Suppressor macrophage (primary cell): ENCODE measurements around the gene PCNX3.
"Not testable (repeated sequence)": the region's sequence is repeated elsewhere in the genome, so short reads cannot be mapped to it uniquely, and the experiment has no call there.

Experiments used
- DNase-seq, 4 experiments: peaks; one replicate each; pipeline ENCODE4 v3.0.0-alpha.2; 2020 to 2022

Gene PCNX3

DNA sequence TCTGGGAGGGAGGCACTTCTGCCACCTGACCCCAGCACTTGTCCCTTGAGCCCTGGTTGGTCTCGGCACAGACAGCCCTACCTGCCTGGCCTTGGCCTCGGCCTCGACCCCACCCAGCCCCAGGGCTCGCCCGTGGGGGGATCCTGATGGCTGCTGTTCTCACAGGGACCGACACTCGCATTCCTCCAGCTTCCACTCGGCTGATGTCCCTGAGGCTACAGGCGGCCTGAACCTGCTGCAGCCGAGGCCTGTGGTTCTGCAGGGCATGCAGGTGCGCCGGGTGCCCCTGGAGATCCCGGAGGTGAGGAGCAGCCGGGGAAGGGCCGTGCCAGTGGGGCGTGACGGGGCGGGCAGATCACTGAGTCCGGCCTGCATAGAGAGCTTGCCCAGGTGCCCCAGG lies 5.1 kb downstream of the PCNX3 start:
- no peak for DNase-seq

DNA sequence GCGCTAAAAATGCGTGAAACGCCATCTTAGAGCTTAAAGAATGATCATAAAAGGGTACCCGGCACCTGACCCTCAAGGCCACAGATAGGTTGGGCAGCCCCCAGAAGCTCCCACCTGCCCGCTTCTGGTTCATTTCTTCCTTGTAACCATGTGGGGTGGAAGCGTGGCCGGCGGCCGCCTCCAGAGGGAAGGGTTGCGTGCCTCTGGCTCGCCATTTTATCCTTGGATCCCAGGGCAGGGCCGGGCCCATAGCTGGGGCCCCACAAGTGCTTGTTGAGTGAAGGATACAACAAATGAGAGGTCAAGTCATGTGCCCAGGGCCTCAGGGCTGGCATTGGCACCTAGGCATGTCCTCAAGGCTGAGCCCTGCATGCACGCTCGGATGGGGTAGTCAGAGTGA lies 5.9 kb downstream of the PCNX3 start:
- DNase-seq, result no peak

DNA sequence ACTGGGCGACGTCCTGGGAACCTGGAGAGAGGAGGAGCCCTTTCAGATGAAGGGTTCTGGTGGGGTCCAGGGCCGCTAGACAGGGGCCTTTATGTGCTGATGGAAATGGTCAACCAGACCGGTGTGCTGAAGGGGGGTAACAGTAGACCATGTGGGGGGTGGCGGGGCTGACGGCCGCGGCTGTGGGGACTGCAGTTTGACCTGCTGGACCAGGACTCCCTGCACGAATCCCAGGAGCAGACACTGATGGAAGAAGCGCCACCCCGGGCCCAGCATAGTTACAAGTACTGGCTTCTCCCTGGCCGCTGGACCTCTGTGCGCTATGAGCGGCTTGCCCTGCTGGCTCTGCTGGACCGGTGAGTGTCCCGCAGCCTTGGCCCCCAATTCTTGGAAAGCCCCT lies 6.4 kb downstream of the PCNX3 start:
- no peak for DNase-seq

DNA sequence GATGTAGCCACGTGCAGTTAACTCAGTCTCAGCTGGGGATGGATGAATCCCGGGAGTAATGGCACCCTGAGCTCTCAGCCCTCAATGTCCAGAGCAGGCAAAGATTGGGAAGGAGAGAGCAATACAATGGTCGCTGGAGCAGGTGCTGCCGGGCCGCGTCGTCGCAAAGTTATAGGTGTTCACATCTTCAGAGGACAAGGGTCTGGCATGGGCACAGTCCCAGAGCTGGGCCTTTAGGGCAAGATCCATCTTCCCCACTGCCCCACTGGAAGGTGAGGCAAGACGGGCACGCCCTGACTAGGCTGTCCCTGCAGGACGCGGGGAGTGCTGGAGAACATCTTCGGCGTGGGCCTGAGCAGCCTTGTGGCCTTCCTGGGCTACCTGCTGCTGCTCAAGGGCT lies 7.6 kb downstream of the PCNX3 start:
- no peak for DNase-seq

DNA sequence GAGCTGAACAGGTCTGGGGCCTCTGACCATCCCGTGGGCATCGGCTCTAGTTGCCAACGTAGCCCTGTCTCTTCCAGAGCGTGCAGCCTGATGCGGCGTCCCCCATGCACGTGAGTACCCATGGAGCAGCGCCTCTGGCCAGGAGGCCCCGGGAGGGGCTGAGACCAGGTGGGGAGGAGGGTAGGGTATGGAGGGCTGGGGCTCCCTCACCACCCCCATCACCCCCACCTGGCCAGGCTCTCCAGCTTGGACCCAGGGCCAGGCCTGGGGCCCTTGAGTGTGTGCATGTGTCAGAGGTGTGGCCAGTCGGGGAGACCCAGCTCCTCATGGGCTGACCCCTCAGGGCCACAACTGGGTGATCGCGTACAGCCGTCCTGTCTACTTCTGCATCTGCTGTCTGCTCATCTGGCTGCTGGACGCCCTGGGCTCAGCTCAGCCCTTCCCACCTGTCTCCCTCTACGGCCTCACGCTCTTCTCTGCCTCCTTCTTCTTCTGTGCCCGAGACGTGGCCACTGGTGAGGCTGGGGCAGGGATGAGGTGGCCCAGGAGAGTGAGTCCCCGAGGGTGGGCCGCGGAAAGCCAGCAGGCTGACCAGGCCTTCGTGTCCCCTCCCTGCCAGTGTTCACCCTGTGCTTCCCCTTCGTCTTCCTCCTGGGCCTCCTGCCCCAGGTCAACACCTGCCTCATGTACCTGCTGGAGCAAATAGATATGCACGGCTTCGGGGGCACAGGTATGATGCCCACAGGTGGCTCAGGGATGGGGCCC lies 8.5 kb downstream of the PCNX3 start:
- DNase-seq, result no peak

DNA sequence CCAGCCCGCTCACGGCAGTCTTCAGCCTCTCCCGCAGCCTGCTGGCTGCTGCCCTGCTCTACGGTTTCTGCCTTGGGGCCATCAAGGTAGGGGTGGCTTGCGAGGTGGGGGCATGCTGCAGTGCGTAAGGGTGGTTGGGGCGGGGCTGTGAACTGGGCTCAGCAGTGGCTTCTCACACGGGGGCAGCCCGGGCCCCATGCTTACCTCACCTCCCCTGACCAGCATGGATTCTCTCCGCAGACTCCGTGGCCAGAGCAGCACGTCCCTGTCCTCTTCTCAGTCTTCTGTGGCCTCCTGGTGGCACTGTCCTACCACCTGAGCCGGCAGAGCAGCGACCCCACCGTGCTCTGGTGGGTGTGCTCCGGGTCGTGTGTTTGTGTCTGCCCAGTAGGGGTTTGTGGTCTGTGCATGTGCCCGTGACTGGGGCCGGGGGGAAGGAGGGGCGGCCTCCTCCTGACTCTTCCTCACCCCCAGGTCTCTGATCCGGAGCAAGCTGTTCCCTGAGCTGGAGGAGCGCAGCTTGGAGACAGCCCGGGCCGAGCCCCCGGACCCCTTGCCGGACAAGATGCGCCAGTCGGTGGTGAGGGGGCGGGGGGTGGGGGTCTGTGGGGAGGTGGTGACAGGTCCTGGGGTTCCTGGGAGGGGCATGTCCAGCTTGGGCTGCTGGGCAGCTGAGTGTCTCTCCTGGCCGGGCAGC lies 9.5 kb downstream of the PCNX3 start:
- no peak for DNase-seq

DNA sequence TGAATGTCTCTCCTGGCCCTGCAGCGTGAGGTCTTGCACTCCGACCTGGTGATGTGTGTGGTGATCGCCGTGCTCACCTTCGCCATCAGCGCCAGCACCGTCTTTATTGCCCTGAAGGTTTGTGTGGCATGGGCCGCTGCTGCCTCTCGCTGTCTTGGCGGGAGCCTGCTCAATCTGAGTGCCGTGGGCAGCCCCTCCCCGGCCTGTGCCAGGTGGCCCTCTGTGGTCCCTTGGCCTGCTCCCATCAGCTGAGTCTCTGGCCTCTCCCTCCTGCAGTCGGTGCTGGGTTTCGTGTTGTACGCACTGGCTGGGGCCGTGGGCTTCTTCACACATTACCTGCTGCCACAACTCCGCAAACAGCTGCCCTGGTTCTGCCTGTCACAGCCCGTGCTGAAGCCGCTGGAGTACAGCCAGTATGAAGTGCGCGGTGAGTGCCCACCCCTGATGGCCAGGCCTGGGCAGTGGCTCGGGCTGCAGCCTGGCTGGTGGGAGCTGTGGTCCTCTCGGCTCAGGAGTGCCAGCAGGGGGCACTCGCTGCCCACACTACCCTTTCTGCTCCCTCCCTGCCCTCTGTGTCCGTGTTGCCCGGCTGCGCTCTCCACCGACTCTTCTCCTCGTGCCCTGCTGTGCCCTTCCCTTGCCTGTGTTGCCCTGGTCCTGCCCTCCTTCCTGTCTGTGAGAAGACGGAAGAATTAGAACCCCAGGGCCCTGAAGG lies 10.2 kb downstream of the PCNX3 start:
- peak; percentile 79 to 90 (median 83) for DNase-seq

DNA sequence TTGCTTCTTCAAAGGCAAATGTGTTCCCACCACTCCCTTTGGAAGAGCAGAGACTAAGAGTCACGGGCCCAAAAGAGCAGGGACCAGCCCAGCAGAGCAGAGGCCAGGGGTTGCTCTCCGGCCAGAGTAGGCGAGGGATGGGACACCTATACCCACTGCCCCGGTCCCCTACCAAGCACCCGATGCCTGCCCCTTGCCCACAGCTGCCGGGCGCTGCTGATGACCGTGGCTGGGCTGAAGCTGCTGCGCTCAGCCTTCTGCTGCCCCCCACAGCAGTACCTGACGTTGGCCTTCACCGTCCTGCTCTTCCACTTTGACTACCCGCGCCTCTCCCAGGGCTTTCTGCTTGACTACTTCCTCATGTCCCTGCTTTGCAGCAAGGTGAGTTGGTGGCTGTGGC lies 11.6 kb downstream of the PCNX3 start:
- DNase-seq, result no peak

DNA sequence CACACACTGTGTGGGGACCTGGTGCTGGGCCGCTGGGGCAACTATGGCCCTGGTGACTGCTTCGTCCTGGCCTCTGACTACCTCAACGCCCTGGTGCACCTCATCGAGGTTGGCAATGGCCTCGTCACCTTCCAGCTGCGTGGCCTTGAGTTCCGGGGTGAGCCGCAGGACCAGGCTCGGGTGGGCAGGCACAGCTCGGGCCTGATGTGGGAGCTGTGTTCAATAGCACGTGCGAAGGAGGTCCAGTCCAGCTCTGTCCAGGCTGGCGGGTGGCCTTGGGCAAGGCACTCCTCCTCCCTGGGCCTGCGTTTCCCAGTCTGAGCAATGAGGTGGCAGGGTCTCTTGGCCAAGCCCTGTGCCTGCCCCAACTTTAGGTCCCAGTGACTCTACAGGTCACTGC lies 14.0 kb downstream of the PCNX3 start:
- DNase-seq, result no peak

DNA sequence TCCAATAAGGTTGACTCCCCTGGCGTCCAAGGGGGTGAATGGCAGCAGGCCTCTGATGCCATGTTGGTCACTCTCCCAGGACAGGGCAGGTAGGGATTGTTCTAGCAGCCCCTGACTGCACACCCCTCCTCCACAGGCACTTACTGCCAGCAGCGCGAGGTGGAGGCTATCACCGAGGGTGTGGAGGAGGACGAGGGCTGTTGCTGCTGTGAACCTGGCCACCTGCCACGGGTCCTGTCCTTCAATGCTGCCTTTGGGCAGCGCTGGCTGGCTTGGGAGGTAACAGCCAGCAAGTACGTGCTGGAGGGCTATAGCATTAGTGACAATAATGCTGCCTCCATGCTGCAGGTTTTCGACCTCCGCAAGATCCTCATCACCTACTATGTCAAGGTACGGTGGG lies 14.6 kb downstream of the PCNX3 start:
- DNase-seq, result no peak

DNA sequence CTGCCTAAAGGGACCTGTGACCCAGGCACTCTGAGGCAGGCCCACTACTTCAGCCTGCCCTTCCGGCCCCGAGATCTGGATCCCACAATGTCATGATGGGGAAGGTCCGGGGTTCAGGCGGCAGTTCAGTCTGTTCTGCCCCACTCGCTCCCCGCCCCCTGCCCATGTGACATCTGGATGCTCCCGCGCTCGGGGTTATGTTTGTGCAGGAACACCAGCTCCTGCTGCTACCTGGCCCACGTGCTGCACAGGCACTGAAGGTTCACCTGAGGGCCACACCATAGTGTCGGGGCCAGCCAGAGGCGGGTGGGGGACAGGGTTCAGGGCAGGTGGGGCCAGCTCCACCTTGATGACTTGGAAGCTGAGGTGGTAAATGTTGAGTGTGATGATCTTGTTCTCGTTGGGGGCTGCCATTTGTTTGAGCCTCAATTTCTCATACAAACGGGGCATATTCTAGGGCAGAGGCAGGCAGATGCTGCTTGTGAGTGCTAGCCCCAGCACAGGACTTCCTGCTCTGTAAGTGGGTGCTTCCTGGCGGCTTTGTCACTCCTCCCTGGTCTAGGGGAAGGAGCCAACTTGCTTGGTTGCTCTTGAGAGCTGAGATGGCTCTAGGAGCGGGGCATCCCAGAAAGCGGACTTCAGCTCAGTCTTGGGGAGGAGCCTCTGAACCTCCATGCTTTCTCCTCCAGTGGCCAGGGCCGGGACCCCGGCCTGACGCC lies 18.0 kb downstream of the PCNX3 start:
- peak in 1 of 4 experiments; percentile 21 for DNase-seq

DNA sequence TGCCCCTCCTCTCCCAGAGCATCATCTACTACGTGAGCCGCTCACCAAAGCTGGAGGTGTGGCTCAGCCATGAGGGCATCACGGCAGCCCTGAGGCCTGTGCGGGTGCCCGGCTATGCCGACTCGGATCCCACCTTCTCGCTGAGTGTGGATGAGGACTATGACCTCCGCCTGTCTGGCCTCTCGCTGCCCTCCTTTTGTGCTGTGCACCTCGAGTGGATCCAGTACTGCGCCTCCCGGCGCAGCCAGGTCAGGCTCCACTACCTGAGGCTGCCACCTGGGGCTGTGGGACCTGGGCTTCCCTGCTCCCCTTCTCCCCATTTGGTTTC lies 18.5 kb downstream of the PCNX3 start:
- DNase-seq, result no peak

DNA sequence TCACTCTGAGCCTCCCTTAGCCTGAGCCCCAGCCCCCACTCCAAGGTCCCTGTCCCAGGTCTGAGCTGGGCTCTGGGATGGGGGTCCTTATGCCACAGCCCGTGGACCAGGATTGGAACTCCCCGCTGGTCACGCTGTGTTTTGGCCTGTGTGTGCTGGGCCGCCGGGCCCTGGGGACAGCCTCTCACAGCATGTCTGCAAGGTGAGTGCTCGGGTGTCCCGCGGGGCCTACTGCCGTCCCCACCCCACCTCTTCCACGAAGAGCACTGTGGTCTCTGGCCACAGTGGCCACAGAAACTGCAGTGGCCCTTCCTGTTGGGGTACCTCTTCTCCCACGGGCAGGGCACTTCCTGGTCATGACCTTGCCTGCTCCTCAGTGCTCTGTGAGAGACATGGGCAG lies 18.9 kb downstream of the PCNX3 start:
- no peak for DNase-seq

DNA sequence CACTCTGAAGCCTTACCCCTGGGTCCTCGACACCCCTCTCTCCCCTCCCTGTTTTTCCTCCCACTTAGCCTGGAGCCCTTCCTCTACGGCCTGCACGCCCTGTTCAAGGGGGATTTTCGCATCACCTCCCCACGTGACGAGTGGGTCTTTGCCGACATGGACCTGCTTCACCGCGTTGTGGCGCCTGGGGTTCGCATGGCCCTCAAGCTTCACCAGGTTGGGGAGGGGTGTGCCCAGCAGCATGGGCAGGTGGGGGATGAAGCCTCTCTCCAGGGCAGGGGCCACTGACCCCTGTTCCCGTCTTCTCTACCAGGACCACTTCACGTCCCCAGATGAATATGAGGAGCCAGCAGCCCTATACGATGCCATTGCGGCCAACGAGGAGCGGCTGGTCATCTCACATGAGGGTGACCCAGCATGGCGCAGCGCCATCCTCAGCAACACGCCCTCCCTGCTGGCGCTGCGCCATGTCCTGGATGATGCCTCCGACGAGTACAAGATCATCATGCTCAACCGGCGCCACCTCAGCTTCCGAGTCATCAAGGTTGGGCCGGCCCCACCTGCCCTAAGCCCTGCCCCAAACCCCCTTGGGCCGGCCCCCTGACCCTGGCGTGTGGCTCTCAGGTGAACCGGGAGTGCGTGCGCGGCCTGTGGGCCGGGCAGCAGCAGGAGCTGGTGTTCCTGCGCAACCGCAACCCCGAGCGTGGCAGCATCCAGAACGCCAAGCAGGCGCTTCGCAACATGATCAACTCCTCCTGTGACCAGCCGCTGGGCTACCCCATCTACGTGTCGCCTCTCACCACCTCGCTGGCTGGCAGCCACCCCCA lies 19.5 kb downstream of the PCNX3 start:
- DNase-seq, result no peak

DNA sequence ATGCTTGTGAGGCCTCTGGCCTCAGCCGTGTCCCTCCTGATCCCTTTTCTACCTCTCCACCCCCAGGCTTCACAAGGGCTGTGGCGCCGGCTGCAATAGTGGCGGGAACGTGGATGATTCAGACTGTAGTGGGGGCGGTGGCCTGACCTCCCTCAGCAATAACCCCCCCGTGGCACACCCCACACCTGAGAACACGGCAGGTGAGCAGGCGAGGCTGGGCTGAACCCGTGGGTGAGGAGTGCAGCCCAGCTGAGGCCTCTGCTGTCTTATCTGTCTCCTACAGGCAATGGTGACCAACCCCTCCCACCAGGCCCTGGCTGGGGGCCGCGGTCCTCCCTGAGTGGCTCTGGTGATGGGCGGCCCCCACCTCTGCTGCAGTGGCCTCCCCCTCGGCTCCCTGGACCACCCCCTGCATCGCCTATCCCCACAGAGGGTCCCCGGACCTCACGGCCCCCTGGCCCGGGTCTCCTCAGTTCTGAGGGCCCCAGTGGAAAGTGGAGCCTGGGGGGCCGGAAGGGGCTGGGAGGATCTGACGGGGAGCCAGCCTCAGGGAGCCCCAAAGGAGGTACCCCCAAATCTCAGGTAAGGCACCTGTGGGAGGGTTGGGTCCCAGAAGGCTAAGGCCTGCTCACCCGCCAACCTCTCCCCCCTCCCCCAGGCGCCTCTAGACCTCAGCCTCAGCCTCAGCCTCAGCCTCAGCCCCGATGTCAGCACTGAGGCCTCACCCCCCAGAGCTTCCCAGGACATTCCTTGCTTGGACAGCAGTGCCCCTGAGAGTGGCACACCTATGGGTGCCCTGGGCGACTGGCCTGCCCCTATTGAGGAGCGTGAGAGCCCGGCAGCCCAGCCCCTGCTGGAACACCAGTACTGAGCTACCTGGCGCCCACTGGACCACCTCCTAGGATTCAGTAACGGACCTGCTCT lies 20.8 kb downstream of the PCNX3 start:
- no peak for DNase-seq

DNA sequence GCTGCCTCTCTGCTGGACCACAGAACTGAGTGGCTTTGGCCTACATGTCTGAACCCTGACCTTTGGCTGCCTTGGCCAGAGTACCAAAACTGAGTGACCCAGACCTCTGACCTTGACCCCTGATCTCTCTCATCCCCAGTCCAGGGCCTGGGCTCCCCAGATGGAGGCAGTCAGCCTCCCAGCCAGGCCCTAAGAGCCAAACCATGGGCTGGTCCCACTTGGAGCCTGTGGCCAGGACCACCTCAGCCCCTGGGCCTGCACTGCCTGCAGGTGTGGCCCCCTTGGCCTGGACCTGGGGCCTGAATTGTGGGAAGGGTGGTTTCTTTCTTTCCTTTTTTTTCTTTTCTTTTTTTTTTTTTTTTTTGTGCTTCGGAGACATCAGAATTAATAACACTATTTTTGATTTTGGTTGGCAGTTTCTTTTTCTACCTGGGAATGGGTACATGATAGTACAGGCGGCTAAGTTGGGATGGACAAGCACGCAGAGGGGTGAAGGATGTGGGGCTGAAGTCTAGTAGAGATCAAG lies 21.5 kb downstream of the PCNX3 start:
- DNase-seq, result no peak

DNA sequence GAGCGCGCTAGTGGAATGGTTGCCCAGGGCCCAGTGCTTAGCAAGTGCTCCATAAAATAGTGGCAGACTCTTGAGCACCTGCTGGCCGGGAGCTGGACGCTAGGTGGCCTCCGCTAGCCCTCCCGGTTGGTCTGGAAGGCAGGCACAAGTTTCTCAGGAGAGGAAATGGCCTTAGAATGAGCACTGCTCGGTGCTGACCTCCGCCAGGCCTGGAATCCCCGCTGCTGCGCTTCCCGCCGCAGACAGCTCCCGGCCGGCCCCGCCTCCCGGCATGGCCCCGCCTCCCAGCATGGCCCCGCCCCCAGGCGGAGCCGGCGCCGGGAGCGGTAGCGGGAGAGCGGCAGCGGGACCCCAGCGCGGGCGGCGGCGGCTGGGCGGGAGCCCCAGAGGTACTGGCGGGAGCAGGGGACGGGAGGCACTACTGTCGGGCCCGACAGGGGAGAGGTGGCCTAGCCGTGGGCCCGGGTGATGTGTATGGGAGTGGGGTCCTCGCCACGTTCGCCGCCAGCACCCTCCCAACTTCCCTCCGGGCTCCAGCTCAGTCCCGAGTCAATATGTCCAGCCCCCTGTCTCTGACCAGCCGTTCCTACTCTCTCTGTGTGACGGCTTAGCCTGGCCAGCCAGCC lies 22.3 kb downstream of the PCNX3 start, which contains the start of gene SIPA1:
Gene SIPA1 (plus strand): TSS at position 308 of the 626 bp plus-strand sequence. CDS start 2,821 bp downstream, outside the sequence.
- DNase-seq, result peak; percentile 86 to 94 (median 90)

DNA sequence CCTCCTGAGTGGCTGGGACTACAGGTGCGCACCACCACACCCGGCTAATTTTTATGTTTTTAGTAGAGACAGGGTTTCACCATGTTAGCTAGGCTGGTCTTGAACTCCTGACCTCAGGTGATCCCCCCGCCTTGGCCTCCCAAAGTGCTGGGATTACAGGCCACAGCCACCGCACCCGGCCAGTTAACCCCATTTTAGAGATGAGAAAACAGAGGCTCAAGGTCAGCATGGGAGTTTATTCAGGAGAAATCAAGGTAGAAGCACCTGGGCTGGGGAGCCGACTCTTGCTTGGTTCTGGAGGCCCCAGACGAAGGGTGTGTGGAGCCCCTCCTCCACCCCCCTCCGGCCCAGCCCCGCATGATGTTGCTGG lies 23.6 kb downstream of the PCNX3 start:
- DNase-seq, result not testable (repeated sequence)

DNA sequence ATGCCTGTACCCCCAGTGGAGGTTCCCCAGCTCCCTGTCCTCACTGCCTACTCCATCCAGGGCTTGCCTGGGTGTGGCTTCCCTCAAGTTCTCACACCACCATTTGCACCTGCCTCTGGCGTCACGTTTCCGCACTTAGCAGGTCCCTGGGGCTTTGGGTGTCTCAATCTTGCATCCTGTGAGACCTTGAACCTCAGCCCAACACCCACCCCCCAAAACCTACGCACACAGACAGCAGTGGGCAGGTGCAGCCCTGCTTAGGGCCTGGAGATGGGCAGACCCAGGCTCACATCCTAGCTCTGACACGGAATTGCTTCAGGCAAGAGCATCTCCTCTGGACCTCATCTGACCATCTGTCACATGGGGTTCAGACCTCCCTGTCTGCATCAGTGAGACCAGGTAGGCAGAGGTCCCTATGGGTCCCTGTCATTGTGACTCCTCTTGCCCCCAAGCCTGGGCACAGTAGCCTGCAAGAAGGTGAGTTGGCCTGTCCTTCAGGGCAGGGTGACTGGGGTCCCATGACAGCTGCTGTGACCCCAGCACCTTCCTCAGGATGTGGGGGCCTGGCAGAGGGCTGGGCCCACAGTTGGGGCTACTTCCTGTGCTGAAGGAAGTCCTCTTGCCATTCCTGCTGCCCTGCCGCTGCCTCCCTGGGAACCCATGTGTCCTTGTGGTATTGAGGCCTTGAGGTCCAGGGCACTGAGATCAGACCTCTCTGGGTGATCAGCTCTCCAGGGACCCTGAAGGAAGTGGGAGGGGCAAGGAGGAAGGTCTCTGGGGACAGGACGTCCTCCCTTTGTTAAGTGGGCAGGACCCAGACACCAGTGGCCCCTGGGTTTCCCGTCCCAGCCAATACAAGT lies 24.3 kb downstream of the PCNX3 start:
- peak; percentile 36 to 64 (median 56) for DNase-seq
